HepG2 (cell line): ENCODE measurements around the gene CENATAC. TPM values are rescaled to one million over a fixed set of nuclear protein-coding genes. Genes with fewer than 3 reads are reported as not detected.

Experiments
- ATAC-seq: fragments of 200-7000 bp; cut with Tn5 transposase; 3 replicates; pipeline ENCODE4 v1.9.1; 2020; ENCODE audit warnings: mild to moderate bottlenecking, moderate library complexity
- BruUV-seq: library from RNA; stranded (reverse); fragments of 400-500 nt; replicated peaks from 2 replicates; lab custom pipeline; 2021; lab: Mats Ljungman, UMichigan
- CTCF ChIA-PET: fragments of 300-600 bp; formaldehyde crosslinking; extraction: SDS; loops from one replicate; lab custom pipeline; 2021; ENCODE audit warnings: low total read pairs, inconsistent platforms, low intra/inter-chr PET ratio; lab: Yijun Ruan, JAX
- POLR2A ChIA-PET: fragments of 350-600 bp; sonication (Branson Sonifier 250); formaldehyde crosslinking; loops from one replicate; lab custom pipeline; 2020; ENCODE audit warnings: antibody characterized with exemption, inconsistent platforms; lab: Yijun Ruan, JAX
- DNase-seq: peaks from one replicate; pipeline ENCODE4 v3.0.0-alpha.2; 2015; ENCODE audit warnings: low spot score
- FAIRE-seq: peaks from 3 replicates; lab custom pipeline; 2011; peaks lifted over from hg19 to GRCh38; lab: Jason Lieb, UNC
- H2AFZ ChIP-seq: one replicate; pipeline ENCODE4 v1.6.1; 2011; ENCODE audit warnings: low read length, inconsistent platforms
- H3K27ac ChIP-seq: fragments of 300-600 bp; 3 replicates; pipeline ENCODE4 v1.8.0; 2011; ENCODE audit warnings: mixed run types, mild to moderate bottlenecking, mixed read lengths, low read length, inconsistent platforms; ENCODE audit not compliant: insufficient read depth; ENCODE audit errors: extremely low read length
- H3K27me3 ChIP-seq, 2 experiments: fragments of 200-600 bp in 1 of 2; 2 replicates in 1 of 2; 3 replicates in 1 of 2; pipeline versions ENCODE4 v1.6.0 to v1.8.0; 2011; ENCODE audit warnings: low read length in 2 of 2, mild to moderate bottlenecking in 2 of 2, moderate library complexity in 2 of 2, inconsistent platforms in 1 of 2; ENCODE audit not compliant: insufficient read depth in 2 of 2, control insufficient read depth in 1 of 2
- H3K36me3 ChIP-seq, 2 experiments: fragments of 200-600 bp in 1 of 2; replicated peaks in 1 of 2; 2 replicates in 1 of 2; 3 replicates in 1 of 2; pipeline versions ENCODE4 v1.5.1 to v1.8.0; 2011; ENCODE audit warnings: low read length in 2 of 2, inconsistent platforms in 1 of 2; ENCODE audit not compliant: insufficient read depth in 2 of 2, control insufficient read depth in 1 of 2
- H3K4me1 ChIP-seq: 2 replicates; pipeline ENCODE4 v1.5.1; 2012; ENCODE audit warnings: low read length, inconsistent platforms; ENCODE audit not compliant: insufficient read depth
- H3K4me2 ChIP-seq: 2 replicates; pipeline ENCODE4 v1.6.0; 2011; ENCODE audit warnings: low read depth, low read length, inconsistent platforms
- H3K4me3 ChIP-seq, 3 experiments: fragments of 200-600 bp in 1 of 3; sonication (generic), shearing (Covaris generic) in 1 of 3; replicated peaks in 1 of 3; 2 replicates each; pipeline ENCODE4 v1.5.1; 2011 to 2016; ENCODE audit warnings: low read length in 3 of 3, inconsistent platforms in 2 of 3, low read depth in 2 of 3, mild to moderate bottlenecking in 2 of 3, control low read depth in 1 of 3, mixed read lengths in 1 of 3; ENCODE audit not compliant: insufficient read depth in 1 of 3
- H3K79me2 ChIP-seq: one replicate; pipeline ENCODE4 v1.6.1; 2011; ENCODE audit warnings: low read length, inconsistent platforms; ENCODE audit not compliant: insufficient read depth
- H3K9ac ChIP-seq: 2 replicates; pipeline ENCODE4 v1.6.0; 2011; ENCODE audit warnings: mild to moderate bottlenecking, low read depth, low read length, inconsistent platforms; ENCODE audit not compliant: insufficient read depth
- H3K9me3 ChIP-seq: 2 replicates; pipeline ENCODE4 v1.5.1; 2012; ENCODE audit warnings: mild to moderate bottlenecking, low read length
- H4K20me1 ChIP-seq: 2 replicates; pipeline ENCODE4 v1.6.0; 2011; ENCODE audit warnings: inconsistent platforms, mild to moderate bottlenecking, low read length, moderate library complexity; ENCODE audit not compliant: insufficient read depth
- ASH2L ChIP-seq: fragments of 300-600, 200-600 bp; sonication (generic); IDR thresholded peaks from 2 replicates; pipeline ENCODE4 v1.7.0; 2017; ENCODE audit warnings: low read depth, mild to moderate bottlenecking, moderate library complexity, mixed read lengths, low read length; ENCODE audit not compliant: insufficient read length
- ATRX ChIP-seq: sonication (generic); formaldehyde crosslinking; IDR thresholded peaks from 2 replicates; pipeline ENCODE4 v1.4.0; 2020; ENCODE audit warnings: missing genetic modification reagents, borderline replicate concordance
- BCL6 ChIP-seq: IDR thresholded peaks from 2 replicates; pipeline ENCODE4 v1.6.1; 2016; ENCODE audit warnings: missing genetic modification reagents, missing compliant biosample characterization
- CHD2 ChIP-seq: IDR thresholded peaks from 2 replicates; pipeline ENCODE4 v1.6.1; 2011; ENCODE audit warnings: low read depth, low read length, improper control_type of control experiment
- DNMT1 ChIP-seq: sonication (generic); formaldehyde crosslinking; IDR thresholded peaks from 2 replicates; pipeline ENCODE4 v1.5.1; 2020; ENCODE audit warnings: mild to moderate bottlenecking, missing genetic modification reagents
- DPF2 ChIP-seq: sonication (generic); formaldehyde crosslinking; IDR thresholded peaks from 2 replicates; pipeline ENCODE4 v1.4.0; 2020; ENCODE audit warnings: mild to moderate bottlenecking, low read depth, missing genetic modification reagents, borderline replicate concordance
- GLMP ChIP-seq: sonication (generic); formaldehyde crosslinking; IDR thresholded peaks from 2 replicates; pipeline ENCODE4 v1.9.0; 2021; ENCODE audit warnings: missing genetic modification reagents, mild to moderate bottlenecking, borderline replicate concordance
- GPN1 ChIP-seq: sonication (generic); formaldehyde crosslinking; IDR thresholded peaks from 2 replicates; pipeline ENCODE4 v1.5.1; 2020; ENCODE audit warnings: missing genetic modification reagents, borderline replicate concordance
- HNRNPLL ChIP-seq: fragments of 200-400 bp; formaldehyde crosslinking; IDR thresholded peaks from 2 replicates; pipeline ENCODE4 v1.6.1; 2017; ENCODE audit warnings: mild to moderate bottlenecking, low read depth, low read length; ENCODE audit not compliant: poor library complexity, severe bottlenecking
- MIER3 ChIP-seq: IDR thresholded peaks from 2 replicates; pipeline ENCODE4 v1.6.1; 2016; ENCODE audit warnings: missing compliant biosample characterization, borderline replicate concordance
- PITX1 ChIP-seq: sonication (generic); formaldehyde crosslinking; IDR thresholded peaks from 2 replicates; pipeline ENCODE4 v1.5.1; 2020; ENCODE audit warnings: mild to moderate bottlenecking, missing genetic modification reagents
- RBFOX2 ChIP-seq: fragments of 200-400 bp; formaldehyde crosslinking; IDR thresholded peaks from 2 replicates; pipeline ENCODE4 v1.6.1; 2017; ENCODE audit warnings: low read depth, mild to moderate bottlenecking, low read length
- TCF7 ChIP-seq: sonication (generic); IDR thresholded peaks from 2 replicates; pipeline ENCODE4 v1.6.1; 2016; ENCODE audit warnings: antibody characterized with exemption, low read depth
- ZNF251 ChIP-seq: sonication (generic); formaldehyde crosslinking; IDR thresholded peaks from 2 replicates; pipeline ENCODE4 v1.9.0; 2021; ENCODE audit warnings: mild to moderate bottlenecking, missing genetic modification reagents
- ZNF337 ChIP-seq: sonication (generic); formaldehyde crosslinking; IDR thresholded peaks from 2 replicates; pipeline ENCODE4 v1.5.1; 2020; ENCODE audit warnings: missing genetic modification reagents, low read depth, mild to moderate bottlenecking, borderline replicate concordance
- ZNF350 ChIP-seq: sonication (generic); formaldehyde crosslinking; IDR thresholded peaks from 2 replicates; pipeline ENCODE4 v1.4.0; 2020; ENCODE audit warnings: mild to moderate bottlenecking, low read depth, missing genetic modification reagents, borderline replicate concordance
- WGBS: methylation state at CpG from one replicate; pipeline ENCODE4 v1.1.6; 2017; ENCODE audit warnings: low lambda C conversion rate; 5-methylcytosine and 5-hydroxymethylcytosine counted together
- in situ Hi-C: cut with HindIII; loops from 2 replicates; pipeline ENCODE4 v1.10.0; 2017; ENCODE audit warnings: low pct_unique_long_range_greater_than_20kb; ENCODE audit not compliant: extremely low pct_ligation_motif_present
- intact Hi-C: fragments of 100-400 bp; cut with micrococcal nuclease; formaldehyde crosslinking; loops from one replicate; pipeline ENCODE4 v1.10.0; 2022; ENCODE audit not compliant: unreplicated experiment
- polyA plus RNA-seq, 8 experiments: library from polyadenylated mRNA; depleted of rRNA in 3 of 8; stranded (reverse) in 7 of 8; unstranded in 1 of 8; fragments of >200 nt; fragmentation: Illumina TruSeq in 4 of 8; extraction: Trizol in 4 of 8; gene quantifications; 2 replicates each; pipeline versions ENCODE4 v1.2.1 to v1.2.3, GENCODE V29; 2011 to 2016; ENCODE audit warnings: low read depth in 4 of 8, missing spikeins in 1 of 8, mixed read lengths in 1 of 8; ENCODE audit not compliant: insufficient read depth in 1 of 8
- total RNA-seq, 5 experiments: library from RNA; depleted of rRNA; stranded (reverse); fragments of >200 nt; fragmentation: Illumina TruSeq; extraction: Trizol; gene quantifications; 2 replicates each; pipeline ENCODE4 v1.2.3, GENCODE V29; 2016; ENCODE audit warnings: low read depth in 1 of 5
- TF ChIP-seq, protein P1 (sequence below): sonication (generic); formaldehyde crosslinking; IDR thresholded peaks from 2 replicates; pipeline ENCODE4 v1.4.0; 2020; ENCODE audit warnings: missing genetic modification reagents, low read depth, mild to moderate bottlenecking, borderline replicate concordance
- TF ChIP-seq, protein P2 (sequence below): sonication (generic); formaldehyde crosslinking; IDR thresholded peaks from 2 replicates; pipeline ENCODE4 v1.5.0; 2020; ENCODE audit warnings: missing genetic modification reagents, mild to moderate bottlenecking, borderline replicate concordance

CENATAC gene
- total and polyA plus RNA-seq, 2 of the 13 experiments (the other 11 are each of a cell fraction or from before 2014, with no cell fraction given) = 21.7 to 25.0 TPM

DNA sequence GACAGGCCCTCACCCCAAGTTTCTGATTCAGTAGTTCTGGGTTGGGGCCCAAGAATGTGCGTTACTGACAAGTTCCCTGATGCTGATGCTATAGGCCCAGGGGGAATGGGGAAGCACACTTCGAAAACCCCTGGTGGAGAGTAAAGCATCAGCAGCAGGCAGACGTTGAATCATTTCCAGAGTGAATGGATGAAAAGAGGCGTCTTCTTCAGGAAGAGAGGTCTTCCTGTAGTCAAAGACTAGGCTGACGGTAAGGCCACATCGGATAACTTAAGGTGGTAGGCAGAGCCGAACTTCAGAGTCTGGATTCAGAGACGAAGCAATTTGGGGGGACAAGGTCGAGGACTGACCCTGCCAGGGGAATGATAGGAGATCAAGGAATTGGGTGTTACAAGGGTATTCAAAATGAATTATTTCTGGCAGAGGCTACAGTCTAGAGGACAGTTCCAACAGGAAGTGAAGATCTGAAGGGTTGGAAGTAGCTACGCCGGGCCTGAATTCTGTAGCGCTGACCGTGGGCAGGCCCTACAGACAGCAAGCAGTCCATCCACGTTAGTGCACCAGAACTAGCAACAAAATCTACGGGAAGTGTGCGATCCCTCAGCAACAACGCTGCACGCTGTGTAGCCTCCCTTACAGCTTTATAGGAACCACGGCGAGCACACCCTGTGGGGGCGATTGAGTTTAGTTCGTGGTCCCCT is 862 bp upstream of the CENATAC start (continued):
- no peak for TF ChIP-seq GPN1 (CRISPR knock-in tag)
- no peak for TF ChIP-seq CHD2
- no peak for TF ChIP-seq ATRX (CRISPR knock-in tag)

DNA sequence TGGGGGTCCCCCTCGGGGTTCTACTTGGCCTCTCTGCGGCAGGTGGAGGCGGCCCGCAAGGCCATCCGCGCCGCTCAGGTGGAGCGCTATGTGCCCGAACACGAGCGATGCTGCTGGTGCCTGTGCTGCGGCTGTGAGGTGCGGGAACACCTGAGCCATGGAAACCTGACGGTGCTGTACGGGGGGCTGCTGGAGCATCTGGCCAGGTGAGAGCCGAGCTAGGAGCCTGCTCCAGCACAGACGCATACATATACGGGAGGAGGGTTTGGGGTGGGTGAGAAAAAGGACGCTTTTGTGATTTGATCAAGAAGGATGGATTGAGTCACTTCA is 415 bp downstream of the CENATAC start:
- H3K4me2 ChIP-seq = peak overlapping the region; percentile 80
- no peak for FAIRE-seq
- in situ Hi-C loops = no loop called here
- 0% methylated on average over 5 of the region's 19 CpGs for WGBS
- H3K27me3 ChIP-seq = no peaks in the 10 kb centered on the region; a peak in 1 of 5 replicates
- H3K4me3 ChIP-seq = peak overlapping the region; percentile 79 to 91 (median 90)
- ATAC-seq = peak; percentile 36
- peaks cover 35% of the 10 kb centered on the region for H3K79me2 ChIP-seq
- H3K9ac ChIP-seq = peak overlapping the region; percentile 74
- no peak for DNase-seq
- no peaks in the 10 kb centered on the region for H3K9me3 ChIP-seq
- TSS peak; percentile 65 for BruUV-seq
- H4K20me1 ChIP-seq = no peaks in the 10 kb centered on the region
- peaks cover 6 to 17% of the 10 kb centered on the region in 2 experiments; a peak in 3 of 5 replicates for H3K36me3 ChIP-seq
- peak overlapping the region; percentile 56 for H3K27ac ChIP-seq
- peaks cover 42% of the 10 kb centered on the region for H3K4me1 ChIP-seq
- intact Hi-C loops = loop anchor here (2.0 kb wide), 1 partner anchor 32 kb away; the partner anchor contains the start of gene SLC37A4
- POLR2A ChIA-PET = interaction anchor here (1.0 to 2.8 kb wide), 15 partner anchors 15 to 207 kb away, joined by 3 to 66 read pairs (median 5); partner anchors contain the start of genes DDX6, DPAGT1, NLRX1 and RPS25
- CTCF ChIA-PET = no interaction called here
- H2AFZ ChIP-seq = no peak overlapping the region
- TF ChIP-seq MIER3 (no peak), RBFOX2 (peak; percentile 21), ASH2L (peak; percentile 18), ZNF350 (CRISPR knock-in tag) (0 out of 2 replicates have a peak, but pooled peaks have one; percentile 2), DPF2 (CRISPR knock-in tag) (0 out of 2 replicates have a peak, but pooled peaks have one; percentile 30), DNMT1 (CRISPR knock-in tag) (no peak), ZNF337 (CRISPR knock-in tag) (no peak), TCF7 (no peak), BCL6 (CRISPR knock-in tag) (no peak), GLMP (CRISPR knock-in tag) (no peak), PITX1 (CRISPR knock-in tag) (peak; percentile 5; the same call in 1 of the 2 replicates), ZNF251 (CRISPR knock-in tag) (0 out of 2 replicates have a peak, but pooled peaks have one; percentile 55), HNRNPLL (peak; percentile 1)
- TF ChIP-seq, protein P1, sequence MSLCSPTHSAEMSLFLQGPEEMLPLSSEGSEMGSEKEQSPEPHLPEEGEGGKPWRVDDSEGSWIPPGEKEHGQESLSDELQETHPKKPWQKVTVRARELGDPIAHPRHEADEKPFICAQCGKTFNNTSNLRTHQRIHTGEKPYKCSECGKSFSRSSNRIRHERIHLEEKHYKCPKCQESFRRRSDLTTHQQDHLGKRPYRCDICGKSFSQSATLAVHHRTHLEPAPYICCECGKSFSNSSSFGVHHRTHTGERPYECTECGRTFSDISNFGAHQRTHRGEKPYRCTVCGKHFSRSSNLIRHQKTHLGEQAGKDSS (CRISPR knock-in tag) = peak; percentile 25; the same call in 1 of the 2 replicates
- TF ChIP-seq, protein P2, sequence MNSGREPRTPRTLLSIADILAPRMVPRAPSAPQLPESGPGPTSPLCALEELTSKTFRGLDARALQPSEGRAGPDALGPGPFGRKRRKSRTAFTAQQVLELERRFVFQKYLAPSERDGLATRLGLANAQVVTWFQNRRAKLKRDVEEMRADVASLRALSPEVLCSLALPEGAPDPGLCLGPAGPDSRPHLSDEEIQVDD (CRISPR knock-in tag) = peak; percentile 65; the same call in 1 of the 2 replicates
